Peyer's patch (tissue), 4 donors: ENCODE results near the gene TCIRG1.

Experiments
- POLR2A ChIP-seq, 2 donors: fragments of 450-650 bp; IDR thresholded peaks; one replicate each; pipeline ENCODE4 v1.5.1; 2017; ENCODE audit warnings: antibody characterized with exemption in 2 of 2, mild to moderate bottlenecking in 2 of 2, moderate library complexity in 2 of 2
- TF ChIP-seq, protein P1 (sequence below), 6 experiments: fragments of 450-650 bp in 4 of 6; fragments of 200-600 bp in 2 of 6; sonication (generic) in 1 of 6; IDR thresholded peaks; one replicate each; pipeline ENCODE4 v1.5.1; 2017 to 2019; ENCODE audit warnings: antibody characterized with exemption in 6 of 6, mild to moderate bottlenecking in 3 of 6, moderate library complexity in 1 of 6

- TF ChIP-seq, protein P1, sequence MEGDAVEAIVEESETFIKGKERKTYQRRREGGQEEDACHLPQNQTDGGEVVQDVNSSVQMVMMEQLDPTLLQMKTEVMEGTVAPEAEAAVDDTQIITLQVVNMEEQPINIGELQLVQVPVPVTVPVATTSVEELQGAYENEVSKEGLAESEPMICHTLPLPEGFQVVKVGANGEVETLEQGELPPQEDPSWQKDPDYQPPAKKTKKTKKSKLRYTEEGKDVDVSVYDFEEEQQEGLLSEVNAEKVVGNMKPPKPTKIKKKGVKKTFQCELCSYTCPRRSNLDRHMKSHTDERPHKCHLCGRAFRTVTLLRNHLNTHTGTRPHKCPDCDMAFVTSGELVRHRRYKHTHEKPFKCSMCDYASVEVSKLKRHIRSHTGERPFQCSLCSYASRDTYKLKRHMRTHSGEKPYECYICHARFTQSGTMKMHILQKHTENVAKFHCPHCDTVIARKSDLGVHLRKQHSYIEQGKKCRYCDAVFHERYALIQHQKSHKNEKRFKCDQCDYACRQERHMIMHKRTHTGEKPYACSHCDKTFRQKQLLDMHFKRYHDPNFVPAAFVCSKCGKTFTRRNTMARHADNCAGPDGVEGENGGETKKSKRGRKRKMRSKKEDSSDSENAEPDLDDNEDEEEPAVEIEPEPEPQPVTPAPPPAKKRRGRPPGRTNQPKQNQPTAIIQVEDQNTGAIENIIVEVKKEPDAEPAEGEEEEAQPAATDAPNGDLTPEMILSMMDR (IDR thresholded peaks at IDR 0.05): peak in 3 of 6 experiments; percentile 3 to 24 (median 12)
- TF ChIP-seq POLR2A (IDR thresholded peaks at IDR 0.05): no peak
Measured at GRCh38 chr11:68020575-68020974, 18.2 kb upstream of the TCIRG1 start.
